Measurements from ENCODE around the gene TTC23.

DNA sequence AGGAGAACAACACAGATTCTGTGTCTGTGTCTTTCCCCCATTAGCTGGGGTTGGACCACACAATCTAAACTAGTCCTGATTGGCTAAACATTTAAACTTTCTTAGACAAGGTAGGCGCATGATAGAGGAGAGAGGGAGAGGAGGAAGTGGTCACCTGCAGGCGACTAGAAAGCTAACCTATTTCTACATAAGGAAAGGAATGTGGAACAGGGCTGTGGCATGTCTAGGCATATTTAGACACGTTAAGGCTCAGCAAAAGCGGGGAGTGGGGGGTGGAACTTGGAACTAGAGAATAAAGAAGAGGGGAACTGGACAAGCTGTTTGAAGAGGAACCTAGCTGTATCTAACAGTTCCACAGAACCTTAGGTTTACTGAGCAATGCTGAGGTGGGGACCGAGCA lies 14.7 kb upstream of the TTC23 start:
- TF ChIP-seq, protein P1, sequence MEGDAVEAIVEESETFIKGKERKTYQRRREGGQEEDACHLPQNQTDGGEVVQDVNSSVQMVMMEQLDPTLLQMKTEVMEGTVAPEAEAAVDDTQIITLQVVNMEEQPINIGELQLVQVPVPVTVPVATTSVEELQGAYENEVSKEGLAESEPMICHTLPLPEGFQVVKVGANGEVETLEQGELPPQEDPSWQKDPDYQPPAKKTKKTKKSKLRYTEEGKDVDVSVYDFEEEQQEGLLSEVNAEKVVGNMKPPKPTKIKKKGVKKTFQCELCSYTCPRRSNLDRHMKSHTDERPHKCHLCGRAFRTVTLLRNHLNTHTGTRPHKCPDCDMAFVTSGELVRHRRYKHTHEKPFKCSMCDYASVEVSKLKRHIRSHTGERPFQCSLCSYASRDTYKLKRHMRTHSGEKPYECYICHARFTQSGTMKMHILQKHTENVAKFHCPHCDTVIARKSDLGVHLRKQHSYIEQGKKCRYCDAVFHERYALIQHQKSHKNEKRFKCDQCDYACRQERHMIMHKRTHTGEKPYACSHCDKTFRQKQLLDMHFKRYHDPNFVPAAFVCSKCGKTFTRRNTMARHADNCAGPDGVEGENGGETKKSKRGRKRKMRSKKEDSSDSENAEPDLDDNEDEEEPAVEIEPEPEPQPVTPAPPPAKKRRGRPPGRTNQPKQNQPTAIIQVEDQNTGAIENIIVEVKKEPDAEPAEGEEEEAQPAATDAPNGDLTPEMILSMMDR (IDR thresholded peaks at IDR 0.05; ENCODE audit: low read length), result no peak
- TF ChIP-seq EZH2 (optimal IDR thresholded peaks at IDR 0.05; ENCODE audit: low read depth, low read length) (no peak), EZH2phosphoT487 (IDR thresholded peaks at IDR 0.05; ENCODE audit: low read length) (no peak)

Measured in MM.1S (cell line).